Myocyte (in vitro differentiated cells): ENCODE measurements around the gene HCN3. TPM values are rescaled to one million over a fixed set of nuclear protein-coding genes. Genes with fewer than 3 reads are reported as not detected.
"Not testable (repeated sequence)": the region's sequence is repeated elsewhere in the genome, so short reads cannot be mapped to it uniquely, and the experiment has no call there.

ENCODE experiments used
- DNase-seq: peaks from one replicate; pipeline ENCODE4 v3.0.0-alpha.2; 2012; ENCODE audit warnings: low read depth
- total RNA-seq: library from RNA; depleted of rRNA; stranded (reverse); fragments of >200 nt; gene quantifications from 2 replicates; pipeline ENCODE4 v1.2.3, GENCODE V29; 2014

HCN3 gene
- total RNA-seq, 1 donor from 2014 or later: 3.0 TPM

DNA sequence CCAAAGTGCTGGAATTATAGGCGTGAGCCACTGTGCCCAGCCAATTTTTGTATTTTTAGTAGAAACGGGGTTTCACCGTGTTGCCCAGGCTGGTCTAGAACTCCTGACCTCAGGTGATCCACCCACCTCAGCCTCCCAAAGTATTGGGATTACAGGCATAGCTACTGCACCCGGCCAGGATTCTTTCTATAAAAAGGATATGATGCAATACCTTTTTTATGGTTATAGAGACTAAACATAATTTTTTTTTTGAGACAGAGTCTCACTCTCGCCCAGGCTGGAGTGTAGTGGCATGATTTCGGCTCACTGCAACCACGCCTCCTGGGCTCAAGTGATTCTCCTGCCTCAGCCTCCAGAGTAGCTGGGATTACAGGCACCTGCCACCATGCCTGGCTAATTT, 51.6 kb downstream of the HCN3 start:
- DNase-seq: not testable (repeated sequence)

DNA sequence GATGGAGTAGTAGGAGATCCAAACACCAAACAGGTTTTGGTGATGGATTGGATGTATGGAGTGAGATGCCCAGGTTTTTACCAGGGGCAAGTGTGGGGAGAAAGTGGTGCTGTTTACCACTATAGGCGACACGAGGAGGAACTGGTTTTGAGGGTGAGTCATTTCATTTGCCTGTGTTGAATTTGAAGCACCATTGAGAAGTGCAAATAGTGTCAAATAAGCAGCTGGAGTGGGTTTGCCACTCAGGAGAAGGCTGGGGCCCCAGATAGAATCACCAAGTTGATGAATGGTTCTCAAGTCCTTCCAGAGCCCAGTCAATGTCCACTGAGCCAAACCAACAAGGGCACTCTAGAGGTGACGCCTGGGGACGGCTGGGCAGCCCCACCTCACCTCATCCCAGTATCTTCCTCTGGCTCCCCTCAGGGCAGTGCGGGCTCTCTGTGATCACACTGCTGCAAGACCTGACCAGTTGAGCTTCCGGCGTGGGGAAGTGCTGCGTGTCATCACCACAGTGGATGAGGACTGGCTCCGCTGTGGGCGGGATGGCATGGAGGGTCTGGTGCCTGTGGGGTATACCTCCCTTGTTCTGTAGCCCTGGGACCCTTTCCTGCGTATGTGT, 52.8 kb downstream of the HCN3 start:
- no peak for DNase-seq

DNA sequence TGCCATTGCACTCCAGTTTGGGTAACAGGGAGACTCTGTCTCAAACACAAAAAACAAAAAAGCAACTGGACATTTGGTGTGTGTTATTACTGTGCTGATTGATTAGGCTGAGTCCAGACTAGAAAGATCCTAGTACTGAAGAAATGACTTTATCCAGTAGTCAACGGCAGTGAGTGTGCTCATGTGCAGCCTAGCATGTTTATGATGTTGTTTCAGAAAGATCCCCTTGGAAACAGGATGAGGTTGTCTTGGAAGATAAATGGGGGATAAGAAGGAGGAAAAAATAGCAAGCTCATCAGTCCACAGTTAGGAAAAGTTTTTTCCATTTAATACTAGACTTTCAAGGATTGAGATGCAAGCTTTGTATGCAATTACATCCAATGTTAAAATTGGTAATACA, 57.7 kb downstream of the HCN3 start:
- DNase-seq: no peak

Other genes starting within 250 kb of the HCN3 start
- not detected in 2 replicates for gene DCST2, start 243.7 kb upstream of the HCN3 start, total RNA-seq
- not detected in 2 replicates for gene DCST1, start 243.6 kb upstream of the HCN3 start, total RNA-seq
- 27.3 and 33.3 TPM in 2 replicates for gene ADAM15, start 226.1 kb upstream of the HCN3 start, total RNA-seq
- 4.9 and 8.3 TPM in 2 replicates for gene EFNA4, start 213.7 kb upstream of the HCN3 start, total RNA-seq
- 0.56 and 0.88 TPM in 2 replicates for gene EFNA3, start 198.6 kb upstream of the HCN3 start, total RNA-seq
- 0.59 and 1.4 TPM in 2 replicates for gene EFNA1, start 149.6 kb upstream of the HCN3 start, total RNA-seq
- gene SLC50A1, start 141.6 kb upstream of the HCN3 start, total RNA-seq: 12.2 and 13.4 TPM in 2 replicates
- gene DPM3, start 136.9 kb upstream of the HCN3 start, total RNA-seq: 83.9 and 90.0 TPM in 2 replicates
- gene KRTCAP2, start 104.2 kb upstream of the HCN3 start, total RNA-seq: 51.3 and 81.4 TPM in 2 replicates
- 0.62 and 0.94 TPM in 2 replicates for gene TRIM46, start 103.6 kb upstream of the HCN3 start, total RNA-seq
- gene THBS3, start 69.6 kb upstream of the HCN3 start, total RNA-seq: 40.9 and 52.1 TPM in 2 replicates
- 15.1 and 18.8 TPM in 2 replicates for gene MTX1, start 68.8 kb upstream of the HCN3 start, total RNA-seq
- 7.5 and 13.1 TPM in 2 replicates for gene ENTREP3, start 22.0 kb upstream of the HCN3 start, total RNA-seq
- gene SCAMP3, start 15.1 kb upstream of the HCN3 start, total RNA-seq: 106 and 130 TPM in 2 replicates
- gene CLK2, start 4.0 kb upstream of the HCN3 start, total RNA-seq: 24.8 and 26.8 TPM in 2 replicates
- gene PKLR, start 24.0 kb downstream of the HCN3 start, total RNA-seq: not detected in 2 replicates
- 369 and 536 TPM in 2 replicates for gene FDPS, start 31.4 kb downstream of the HCN3 start, total RNA-seq
- 16.1 and 18.8 TPM in 2 replicates for gene RUSC1, start 43.4 kb downstream of the HCN3 start, total RNA-seq